NT2/D1 (cell line): ENCODE measurements around the gene PIP5K1C.

Source experiments
- YY1 ChIP-seq: IDR thresholded peaks from 2 replicates; pipeline ENCODE4 v1.6.1; 2011; ENCODE audit not compliant: insufficient read length, insufficient read depth
- ZNF274 ChIP-seq: IDR thresholded peaks from 2 replicates; pipeline ENCODE4 v1.6.1; 2011; ENCODE audit warnings: mild to moderate bottlenecking, low read depth, low read length

DNA sequence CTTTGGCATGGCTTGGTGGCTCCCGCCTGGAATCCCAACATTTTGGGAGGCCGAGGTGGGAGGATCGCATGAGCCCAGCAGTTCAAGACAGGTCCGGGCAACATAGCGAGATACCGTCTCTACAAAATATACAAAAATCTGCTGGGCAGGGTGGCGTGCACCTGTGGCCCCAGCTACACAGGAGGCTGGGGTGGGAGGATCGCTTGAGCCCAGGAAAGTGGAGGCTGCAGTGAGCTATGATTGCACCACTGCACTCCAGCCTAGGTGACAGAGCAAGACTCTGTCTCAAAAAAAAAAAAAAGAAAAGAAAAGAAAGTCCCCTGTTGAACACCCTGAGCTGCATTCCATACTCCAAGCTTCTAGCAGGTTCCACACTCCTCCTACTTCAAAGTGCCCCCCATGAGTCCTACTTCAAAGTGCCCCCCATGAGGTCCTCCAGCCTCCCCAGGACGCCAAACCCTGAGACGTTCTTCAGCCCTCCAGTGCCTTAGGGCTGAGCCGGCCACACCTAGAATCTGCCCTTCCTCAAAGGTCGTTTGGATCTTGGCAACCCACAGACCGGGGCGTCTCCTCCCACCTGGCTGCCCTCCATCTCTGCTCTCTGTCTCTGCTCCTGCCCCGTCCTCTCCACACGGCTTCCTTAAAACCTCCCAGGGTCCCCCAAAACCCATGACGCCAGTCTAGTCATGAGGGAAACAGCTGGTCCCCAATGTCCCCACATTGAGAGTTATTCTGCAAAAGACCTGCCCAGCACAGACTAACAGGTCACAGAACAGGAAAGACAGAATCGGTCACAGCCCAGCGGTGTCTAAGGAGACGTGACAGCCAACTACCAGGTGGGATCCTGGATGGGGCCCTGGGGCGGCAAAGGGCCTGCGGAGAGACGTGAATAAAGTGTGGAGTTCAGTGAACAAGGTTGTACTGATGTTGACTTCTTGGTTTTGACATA, 12.7 kb upstream of the PIP5K1C start:
- TF ChIP-seq ZNF274 = no peak
- TF ChIP-seq YY1 = no peak
